NCI-H1436 (cell line): ENCODE measurements around the gene PPP1R12A.

Experiments
- DNase-seq: peaks from one replicate; lab custom pipeline; 2025; lab: John Stamatoyannopoulos, UW

The PPP1R12A gene

DNA sequence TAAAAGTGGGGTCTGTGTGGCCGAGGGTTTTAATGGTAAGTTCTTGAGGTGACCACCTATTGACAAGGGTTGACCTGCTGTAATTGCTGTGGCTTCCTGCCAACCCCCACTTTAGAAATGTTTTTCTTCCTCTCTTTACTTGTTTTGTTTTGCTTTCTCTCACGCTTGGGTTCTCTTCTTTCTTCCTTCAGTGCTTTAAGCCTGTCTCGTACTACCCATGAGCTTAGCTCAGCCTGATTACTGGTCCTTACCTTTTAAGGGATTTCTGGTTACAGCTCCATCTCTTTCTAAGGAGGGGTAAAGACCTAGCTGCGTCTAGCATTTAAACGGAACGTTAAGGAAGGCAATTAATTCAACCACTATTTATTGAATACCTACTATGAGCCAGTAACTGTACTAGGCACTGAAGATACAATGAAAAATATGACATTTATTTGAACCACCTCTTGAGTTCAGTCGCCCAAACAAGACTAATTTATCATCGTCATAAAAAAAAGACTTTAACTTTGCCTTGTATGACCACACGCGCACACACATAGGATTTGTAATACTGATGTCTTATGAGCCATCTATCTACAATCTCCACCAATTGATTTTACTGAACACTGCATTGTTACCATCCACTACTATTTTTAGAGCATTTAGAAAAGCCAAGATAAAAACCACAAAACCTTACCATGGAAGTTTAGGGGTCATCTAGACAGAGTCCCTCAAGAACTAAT is 888 bp upstream of the PPP1R12A start:
- peak; percentile 19 for DNase-seq

GRCh38 chr12:79934281-79935020 is 446 bp downstream of the PPP1R12A start:
- peak; percentile 17 for DNase-seq

GRCh38 chr12:79933532-79934264 is 1.2 kb downstream of the PPP1R12A start:
- DNase-seq = no peak

GRCh38 chr12:79933043-79933442 is 1.9 kb downstream of the PPP1R12A start:
- DNase-seq = no peak

- DNase-seq = no peak
These were observed 2.5 kb downstream of the PPP1R12A start for GRCh38 chr12:79932357-79932756.

- DNase-seq = no peak
These were observed 5.8 kb downstream of the PPP1R12A start for GRCh38 chr12:79929065-79929464.

- DNase-seq = no peak
These were observed 7.0 kb downstream of the PPP1R12A start for GRCh38 chr12:79927772-79928474.

GRCh38 chr12:79926951-79927350 is 7.9 kb downstream of the PPP1R12A start:
- DNase-seq = no peak

- no peak for DNase-seq
These were observed 9.4 kb downstream of the PPP1R12A start for GRCh38 chr12:79925492-79925891.

- no peak for DNase-seq
These were observed 13.1 kb downstream of the PPP1R12A start for GRCh38 chr12:79921786-79922185.

GRCh38 chr12:79920421-79921238 is 14.3 kb downstream of the PPP1R12A start:
- DNase-seq = no peak

- DNase-seq = no peak
These were observed 15.1 kb downstream of the PPP1R12A start for GRCh38 chr12:79919762-79920161.

DNA sequence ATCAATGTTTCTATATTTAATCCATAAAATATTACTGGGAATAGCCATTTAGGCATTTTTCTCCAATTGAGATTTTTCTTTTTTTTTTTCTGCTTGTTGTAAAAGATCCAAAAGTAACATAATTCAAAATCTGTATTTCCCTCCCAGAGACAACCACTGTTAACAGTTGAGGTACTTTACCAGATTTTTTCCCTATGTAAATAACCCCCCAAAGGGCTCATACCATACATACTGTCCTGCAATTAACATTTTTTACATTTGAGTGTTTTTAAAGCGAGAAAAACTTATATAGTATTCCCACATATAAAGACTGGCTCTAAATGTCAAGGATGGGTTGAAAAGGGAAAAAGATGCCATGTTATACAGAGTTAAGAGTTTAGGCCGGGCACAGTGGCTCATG is 18.1 kb downstream of the PPP1R12A start:
- no peak for DNase-seq

DNA sequence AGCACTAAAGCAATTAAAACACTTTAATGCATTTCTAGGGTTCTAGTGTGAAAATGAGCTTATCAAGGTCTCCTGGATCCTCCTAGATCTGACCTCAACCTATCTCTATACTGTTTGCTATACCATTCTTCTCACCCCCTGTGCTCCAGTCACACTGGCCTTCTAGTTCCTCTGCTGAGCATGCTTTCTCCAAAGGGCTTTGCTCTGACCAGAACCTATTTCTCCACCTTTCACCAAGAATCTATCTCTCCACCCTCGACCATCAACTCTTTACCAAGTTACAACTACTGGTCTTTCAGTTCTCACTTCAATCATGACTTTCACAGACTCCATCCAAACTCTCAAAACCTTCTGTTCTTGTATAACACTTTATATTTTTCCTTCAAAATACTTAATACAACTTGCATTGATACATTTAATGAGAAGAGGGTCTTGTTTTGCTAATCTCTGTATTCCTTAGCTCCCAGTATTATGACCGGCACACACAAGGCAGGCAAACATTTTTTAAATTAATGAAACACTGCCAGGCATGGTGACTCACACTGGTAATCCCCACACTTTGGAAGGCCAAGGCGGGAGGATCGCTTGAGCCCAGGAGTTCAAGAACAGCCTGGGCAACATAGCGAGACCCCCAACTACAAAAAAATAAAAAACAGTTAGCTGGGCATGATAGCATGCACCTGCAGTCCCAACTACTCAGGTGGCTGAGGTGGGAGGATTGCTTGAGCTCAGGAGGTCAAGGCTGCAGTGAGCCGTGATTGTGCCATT is 22.8 kb downstream of the PPP1R12A start:
- DNase-seq = no peak

DNA sequence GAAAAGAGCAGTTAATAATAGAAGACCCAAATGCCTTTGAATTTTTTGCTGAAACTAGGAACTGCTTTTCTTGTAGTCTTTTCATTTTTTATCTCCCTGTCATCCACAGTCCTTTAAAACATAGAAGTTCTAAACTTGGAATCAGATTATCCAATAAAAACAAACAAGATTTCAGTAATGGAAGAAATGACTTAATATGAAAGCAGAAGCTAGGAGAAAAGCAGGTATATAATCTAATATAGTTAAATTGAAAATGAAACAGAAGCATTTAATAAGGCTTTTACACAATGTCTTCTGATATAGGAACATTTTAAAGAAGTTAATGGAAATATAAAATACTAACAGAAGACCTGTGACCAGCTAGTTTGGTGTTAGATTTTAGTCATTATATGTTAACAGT is 26.5 kb downstream of the PPP1R12A start:
- DNase-seq = no peak

DNA sequence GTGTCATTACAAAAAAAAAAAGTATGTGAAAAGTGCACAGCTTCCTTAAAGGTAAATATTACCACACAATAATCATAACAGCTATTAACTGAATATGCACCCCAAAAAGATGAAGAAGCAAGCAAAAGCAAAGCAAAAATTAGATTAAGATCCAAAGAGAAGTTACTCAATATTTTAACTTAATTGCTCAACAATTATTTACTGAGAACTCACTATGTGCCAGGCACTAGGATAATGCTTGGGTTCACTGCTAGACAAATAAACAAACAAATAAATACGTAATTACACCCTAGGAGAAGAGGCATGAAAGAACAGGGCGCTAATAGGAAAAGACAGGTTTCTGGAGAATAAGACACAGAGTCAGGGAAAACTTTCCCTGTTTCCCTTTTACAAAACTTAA is 33.4 kb downstream of the PPP1R12A start:
- DNase-seq = no peak

GRCh38 chr12:79900951-79901350 is 33.9 kb downstream of the PPP1R12A start:
- DNase-seq = no peak

GRCh38 chr12:79900199-79900598 is 34.7 kb downstream of the PPP1R12A start:
- no peak for DNase-seq

GRCh38 chr12:79897617-79898016 is 37.3 kb downstream of the PPP1R12A start:
- no peak for DNase-seq

GRCh38 chr12:79895804-79896203 is 39.1 kb downstream of the PPP1R12A start:
- no peak for DNase-seq

DNA sequence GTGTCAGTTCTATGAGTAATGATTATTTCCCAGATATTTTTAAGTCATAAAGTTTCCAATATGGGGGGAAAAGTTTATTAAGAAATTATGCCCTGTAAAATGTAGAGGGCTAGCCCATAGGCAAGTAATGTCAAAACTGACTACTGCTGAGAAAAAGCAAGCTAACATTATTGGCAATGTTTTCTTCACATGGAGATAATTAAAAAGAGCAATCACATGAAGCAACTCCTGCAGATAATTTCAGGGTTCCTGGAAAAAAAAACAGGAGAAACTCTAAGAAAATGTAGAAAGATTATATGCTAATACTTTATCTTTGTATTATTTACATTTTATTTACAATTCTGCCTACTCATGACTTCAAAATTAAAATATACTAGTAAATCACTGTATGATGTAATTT is 39.8 kb downstream of the PPP1R12A start:
- no peak for DNase-seq
